ENCODE measurements around the gene ACTR5. TPM values are rescaled to one million over a fixed set of nuclear protein-coding genes. Genes with fewer than 3 reads are reported as not detected.

The ACTR5 gene
- 10.1 TPM for total RNA-seq (ENCODE audit: unreplicated experiment)
- long read RNA-seq, partial matches to known transcripts, result 0 of 4 reads
- long read RNA-seq, other reads (novel, unspliced or antisense), result 2 of 4 reads

GRCh38 chr20:38748097-38748860, at the start of gene ACTR5:
Gene ACTR5 (plus strand): TSS chr20:38748460. CDS start chr20:38748479, 19 bp downstream.
- peak; percentile 96 for DNase-seq
- TF ChIP-seq CTCF (IDR thresholded peaks at IDR 0.05; ENCODE audit: partially characterized antibody, unreplicated experiment), result no peak
- H3K27me3 Mint-ChIP-seq (ENCODE audit: unreplicated experiment), result peaks cover 1% of the 10 kb centered on the region
- H3K9me3 Mint-ChIP-seq (ENCODE audit: unreplicated experiment), result peaks cover 3% of the 10 kb centered on the region
- H3K36me3 Mint-ChIP-seq (ENCODE audit: unreplicated experiment), result no peaks in the 10 kb centered on the region
- H3K27ac Mint-ChIP-seq (ENCODE audit: unreplicated experiment), result peak within 1 kb of the TSS; percentile 80
- H3K4me3 Mint-ChIP-seq (ENCODE audit: unreplicated experiment), result peak within 1 kb of the TSS; percentile 96
- peaks cover 20% of the 10 kb centered on the region for H3K4me1 Mint-ChIP-seq (ENCODE audit: low read depth, unreplicated experiment)

GRCh38 chr20:38698541-38698940, 49.7 kb upstream of the ACTR5 start:
- no peak for TF ChIP-seq CTCF (IDR thresholded peaks at IDR 0.05; ENCODE audit: partially characterized antibody, unreplicated experiment)
- DNase-seq, result no peak
- no peaks in the 10 kb centered on the region for H3K36me3 Mint-ChIP-seq (ENCODE audit: unreplicated experiment)
- no peak overlapping the region for H3K4me3 Mint-ChIP-seq (ENCODE audit: unreplicated experiment)
- peaks cover 8% of the 10 kb centered on the region for H3K27me3 Mint-ChIP-seq (ENCODE audit: unreplicated experiment)
- H3K27ac Mint-ChIP-seq (ENCODE audit: unreplicated experiment), result no peak overlapping the region
- no peaks in the 10 kb centered on the region for H3K4me1 Mint-ChIP-seq (ENCODE audit: low read depth, unreplicated experiment)
- H3K9me3 Mint-ChIP-seq (ENCODE audit: unreplicated experiment), result peaks cover 2% of the 10 kb centered on the region

GRCh38 chr20:38700141-38700540, 48.1 kb upstream of the ACTR5 start:
- no peak overlapping the region for H3K27ac Mint-ChIP-seq (ENCODE audit: unreplicated experiment)

GRCh38 chr20:38700926-38701325, 47.3 kb upstream of the ACTR5 start:
- no peak overlapping the region for H3K27ac Mint-ChIP-seq (ENCODE audit: unreplicated experiment)

More at GRCh38 chr20:38700141-38700540, 48.1 kb upstream of the ACTR5 start:
- H3K27me3 Mint-ChIP-seq (ENCODE audit: unreplicated experiment), result peaks cover 15% of the 10 kb centered on the region
- no peaks in the 10 kb centered on the region for H3K36me3 Mint-ChIP-seq (ENCODE audit: unreplicated experiment)
- DNase-seq, result no peak
- H3K4me3 Mint-ChIP-seq (ENCODE audit: unreplicated experiment), result no peak overlapping the region
- H3K4me1 Mint-ChIP-seq (ENCODE audit: low read depth, unreplicated experiment), result no peaks in the 10 kb centered on the region
- TF ChIP-seq CTCF (IDR thresholded peaks at IDR 0.05; ENCODE audit: partially characterized antibody, unreplicated experiment), result no peak
- no peaks in the 10 kb centered on the region for H3K9me3 Mint-ChIP-seq (ENCODE audit: unreplicated experiment)

More at GRCh38 chr20:38700926-38701325, 47.3 kb upstream of the ACTR5 start:
- DNase-seq, result no peak
- Mint-ChIP-seq H3K9me3 (ENCODE audit: unreplicated experiment) (no peaks in the 10 kb centered on the region), H3K4me3 (ENCODE audit: unreplicated experiment) (no peak overlapping the region), H3K27me3 (ENCODE audit: unreplicated experiment) (peaks cover 15% of the 10 kb centered on the region), H3K36me3 (ENCODE audit: unreplicated experiment) (no peaks in the 10 kb centered on the region), H3K4me1 (ENCODE audit: low read depth, unreplicated experiment) (no peaks in the 10 kb centered on the region)
- no peak for TF ChIP-seq CTCF (IDR thresholded peaks at IDR 0.05; ENCODE audit: partially characterized antibody, unreplicated experiment)
